Measurements from ENCODE around the gene KREMEN1. TPM values are rescaled to one million over a fixed set of nuclear protein-coding genes. Genes with fewer than 3 reads are reported as not detected.

Gene KREMEN1
- total and polyA plus RNA-seq, 9 of the 15 experiments (the other 6 are each of a cell fraction or from before 2014, with no cell fraction given): 0.69 to 11.5 (median 4.3) TPM

DNA sequence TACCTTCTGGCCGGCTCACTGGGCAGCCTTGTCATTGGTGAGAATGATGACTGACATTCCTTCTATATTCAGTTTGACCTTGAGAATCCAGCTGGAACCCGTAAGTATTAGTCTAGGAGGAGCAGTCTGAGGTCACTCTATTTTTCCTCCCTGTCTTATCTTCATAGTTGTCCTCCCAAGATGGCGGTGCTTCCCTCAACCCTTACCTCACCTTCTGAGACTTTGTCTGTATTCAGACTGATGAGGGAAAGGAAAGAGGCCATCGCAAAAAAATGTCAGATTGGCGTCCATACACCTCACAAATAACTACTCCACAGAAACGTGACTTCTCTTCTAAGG lies 6.0 kb downstream of the KREMEN1 start:
- BruUV-seq (replicated peaks): no TSS peak
- peaks cover 10 to 27% of the 10 kb centered on the region in 2 experiments for H3K4me1 ChIP-seq (replicated peaks in 1 of 2; ENCODE audit: control insufficient read depth in 2 of 2, insufficient read depth in 2 of 2, low read length in 2 of 2)
- ATAC-seq (peak; percentile 78), FAIRE-seq (peak; percentile 73), DNase-seq (ENCODE audit: extremely low read depth in 1 of 4, low spot score in 3 of 4) (peak in 2 of 4 experiments; percentile 28 to 31)
- ChIA-PET CTCF (ENCODE audit: low intra/inter-chr PET ratio) (no interaction called here), POLR2A (interaction anchor here (0.7 to 1.7 kb wide), 2 partner anchors 10 to 11 kb away, joined by 3 to 5 read pairs; no protein-coding TSS in a partner anchor)
- H3K9me3 ChIP-seq (replicated peaks; ENCODE audit: control insufficient read depth, insufficient read depth, low read depth, low read length): no peaks in the 10 kb centered on the region
- peak overlapping the region; percentile 66 for H3K4me2 ChIP-seq (ENCODE audit: insufficient read depth, low read length)
- peak overlapping the region; percentile 86 for H2AFZ ChIP-seq (ENCODE audit: low read depth, low read length)
- in situ Hi-C loops (cut with MboI) (no loop called here), intact Hi-C loops (cut with micrococcal nuclease) (no loop called here)
- no peaks in the 10 kb centered on the region for H3K79me2 ChIP-seq (ENCODE audit: control insufficient read depth, insufficient read depth, low read length)
- peak overlapping the region; percentile 76 for H3K27ac ChIP-seq (ENCODE audit: extremely low read depth, low read depth, low read length)
- H3K9ac ChIP-seq (ENCODE audit: insufficient read depth in 1 of 2, low read depth in 2 of 2, low read length in 2 of 2): peak overlapping the region in 1 of 2 experiments; percentile 38; a peak in 2 of 4 replicates
- H3K36me3 ChIP-seq (ENCODE audit: control insufficient read depth, insufficient read depth, low read length): no peaks in the 10 kb centered on the region
- H4K20me1 ChIP-seq (replicated peaks; ENCODE audit: control insufficient read depth, insufficient read depth, low read length): no peaks in the 10 kb centered on the region
- 27% methylated on average over 5 of the region's 6 CpGs for WGBS (ENCODE audit: insufficient coverage, low coverage, missing lambda C conversion rate)
- no peaks in the 10 kb centered on the region for H3K9me1 ChIP-seq (ENCODE audit: control insufficient read depth, insufficient read depth, low read length)
- no peak overlapping the region for H3K4me3 ChIP-seq
- H3K27me3 ChIP-seq (ENCODE audit: control insufficient read depth in 2 of 2, insufficient read depth in 2 of 2, low read length in 2 of 2): no peaks in the 10 kb centered on the region
- TF ChIP-seq MEIS2 (IDR thresholded peaks at IDR 0.05; ENCODE audit: partially characterized antibody): no peak
- TF ChIP-seq RHOXF2B (CRISPR knock-in tag; conservative IDR thresholded peaks at IDR 0.05): no peak
- TF ChIP-seq STAG1 (CRISPR knock-in tag; IDR thresholded peaks at IDR 0.05; ENCODE audit: borderline replicate concordance): no peak
- no peak; the same call in 1 of the 2 replicates for TF ChIP-seq ZNF589 (CRISPR knock-in tag; IDR thresholded peaks at IDR 0.05; ENCODE audit: low read depth)
- no peak for TF ChIP-seq ZSCAN29 (IDR thresholded peaks at IDR 0.05)
- TF ChIP-seq IRF2 (CRISPR knock-in tag; IDR thresholded peaks at IDR 0.05): no peak
- no peak for TF ChIP-seq CC2D1A (IDR thresholded peaks at IDR 0.05)
- TF ChIP-seq ZNF12 (CRISPR knock-in tag; IDR thresholded peaks at IDR 0.05): no peak
- TF ChIP-seq SETDB1 (IDR thresholded peaks at IDR 0.05; ENCODE audit: low read length): no peak
- no peak for TF ChIP-seq ZNF280B (CRISPR knock-in tag; IDR thresholded peaks at IDR 0.05)
- TF ChIP-seq PKNOX1 (IDR thresholded peaks at IDR 0.05): peak; percentile 51; the same call in 1 of the 2 replicates
- TF ChIP-seq SMC3 (conservative IDR thresholded peaks at IDR 0.05; ENCODE audit: insufficient read depth, low read depth, low read length): no peak
- TF ChIP-seq PHF8 (IDR thresholded peaks at IDR 0.05; ENCODE audit: borderline replicate concordance, low read length): no peak
- no peak for TF ChIP-seq ZNF79 (CRISPR knock-in tag; IDR thresholded peaks at IDR 0.05; ENCODE audit: low read depth)
- no peak for TF ChIP-seq CREB5 (CRISPR knock-in tag; IDR thresholded peaks at IDR 0.05)
- no peak for TF ChIP-seq NCOA4 (IDR thresholded peaks at IDR 0.05; ENCODE audit: partially characterized antibody)
- TF ChIP-seq SAP30 (IDR thresholded peaks at IDR 0.05; ENCODE audit: borderline replicate concordance, insufficient read depth, low read depth, low read length, poor library complexity, severe bottlenecking): no peak
- TF ChIP-seq, protein P1, sequence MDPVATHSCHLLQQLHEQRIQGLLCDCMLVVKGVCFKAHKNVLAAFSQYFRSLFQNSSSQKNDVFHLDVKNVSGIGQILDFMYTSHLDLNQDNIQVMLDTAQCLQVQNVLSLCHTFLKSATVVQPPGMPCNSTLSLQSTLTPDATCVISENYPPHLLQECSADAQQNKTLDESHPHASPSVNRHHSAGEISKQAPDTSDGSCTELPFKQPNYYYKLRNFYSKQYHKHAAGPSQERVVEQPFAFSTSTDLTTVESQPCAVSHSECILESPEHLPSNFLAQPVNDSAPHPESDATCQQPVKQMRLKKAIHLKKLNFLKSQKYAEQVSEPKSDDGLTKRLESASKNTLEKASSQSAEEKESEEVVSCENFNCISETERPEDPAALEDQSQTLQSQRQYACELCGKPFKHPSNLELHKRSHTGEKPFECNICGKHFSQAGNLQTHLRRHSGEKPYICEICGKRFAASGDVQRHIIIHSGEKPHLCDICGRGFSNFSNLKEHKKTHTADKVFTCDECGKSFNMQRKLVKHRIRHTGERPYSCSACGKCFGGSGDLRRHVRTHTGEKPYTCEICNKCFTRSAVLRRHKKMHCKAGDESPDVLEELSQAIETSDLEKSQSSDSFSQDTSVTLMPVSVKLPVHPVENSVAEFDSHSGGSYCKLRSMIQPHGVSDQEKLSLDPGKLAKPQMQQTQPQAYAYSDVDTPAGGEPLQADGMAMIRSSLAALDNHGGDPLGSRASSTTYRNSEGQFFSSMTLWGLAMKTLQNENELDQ (CRISPR knock-in tag; IDR thresholded peaks at IDR 0.05; ENCODE audit: borderline replicate concordance): no peak
